H1 (cell line): ENCODE results near the gene TMC4. TPM values are rescaled to one million over a fixed set of nuclear protein-coding genes. Genes with fewer than 3 reads are reported as not detected.

ENCODE experiments used
- BRCA1 ChIP-seq: IDR thresholded peaks from 2 replicates; pipeline ENCODE4 v1.6.1; 2012; ENCODE audit warnings: low read depth, low read length, improper control_type of control experiment
- FOSL1 ChIP-seq: IDR thresholded peaks from 2 replicates; pipeline ENCODE4 v1.6.1; 2011; ENCODE audit warnings: mild to moderate bottlenecking, low read depth, low read length, moderate library complexity; ENCODE audit not compliant: insufficient read depth
- JUND ChIP-seq: IDR thresholded peaks from 2 replicates; pipeline ENCODE4 v1.6.1; 2011; ENCODE audit warnings: mild to moderate bottlenecking, improper control_type of control experiment, low read length
- USF2 ChIP-seq: IDR thresholded peaks from 2 replicates; pipeline ENCODE4 v1.6.1; 2011; ENCODE audit warnings: low read length, improper control_type of control experiment
- polyA plus RNA-seq, 7 experiments: library from polyadenylated mRNA; depleted of rRNA in 3 of 7; stranded (reverse) in 5 of 7; unstranded in 2 of 7; fragments of >200 nt in 5 of 7; fragments of 200-250 nt in 2 of 7; gene quantifications; 1 replicate in 5 of 7; 2 replicates in 1 of 7; 4 replicates in 1 of 7; pipeline versions ENCODE4 v1.2.1 to v1.2.3, GENCODE V29; 2011 to 2013; ENCODE audit warnings: missing spikeins in 2 of 7, mixed read lengths in 2 of 7
- total RNA-seq: library from RNA; stranded (reverse); fragmentation: NEBNext Ultra II Directional; extraction: Animal tissue kit (Norgen Biotek cat#: 25700); gene quantifications from 2 replicates; pipeline ENCODE4 v1.2.1, GENCODE V29; 2021

TMC4 gene
- total and polyA plus RNA-seq, 2 of the 8 experiments (the other 6 are each of a cell fraction or from before 2014, with no cell fraction given), result 5.5 to 6.3 TPM

DNA sequence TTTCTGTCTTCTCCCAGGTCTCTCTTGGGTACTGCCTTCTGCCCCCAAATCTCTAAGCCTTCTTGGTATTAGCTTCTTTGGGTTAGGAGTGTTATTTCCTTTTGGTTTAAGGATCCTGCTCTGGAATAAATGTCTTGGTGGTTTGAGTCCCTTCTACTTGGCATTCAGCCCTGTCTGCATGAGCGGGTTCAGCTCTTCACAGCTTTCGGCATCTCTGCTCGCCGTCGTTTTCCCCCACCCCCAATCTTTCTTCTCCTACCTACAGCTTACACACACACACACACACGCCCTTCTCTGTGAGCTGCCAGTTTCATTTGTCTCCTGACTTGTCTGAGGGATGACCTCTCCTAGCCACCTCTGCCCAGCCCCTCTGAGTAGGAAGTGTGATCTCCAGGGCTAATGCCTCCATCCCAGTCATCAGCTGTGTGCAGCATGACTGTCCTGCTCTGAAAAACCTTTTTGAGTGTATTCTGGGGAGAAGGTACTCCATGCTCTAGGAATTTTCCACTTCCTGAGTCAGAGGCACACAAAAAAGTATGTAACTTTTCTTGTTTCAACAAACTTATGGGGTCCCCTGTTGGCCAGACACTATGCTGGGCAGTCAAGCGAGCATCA lies 30.7 kb downstream of the TMC4 start (continued):
- no peak for TF ChIP-seq BRCA1
- TF ChIP-seq FOSL1, result no peak
- no peak for TF ChIP-seq USF2
- TF ChIP-seq JUND, result no peak
